ENCODE data around the gene COL20A1.

COL20A1 gene

DNA sequence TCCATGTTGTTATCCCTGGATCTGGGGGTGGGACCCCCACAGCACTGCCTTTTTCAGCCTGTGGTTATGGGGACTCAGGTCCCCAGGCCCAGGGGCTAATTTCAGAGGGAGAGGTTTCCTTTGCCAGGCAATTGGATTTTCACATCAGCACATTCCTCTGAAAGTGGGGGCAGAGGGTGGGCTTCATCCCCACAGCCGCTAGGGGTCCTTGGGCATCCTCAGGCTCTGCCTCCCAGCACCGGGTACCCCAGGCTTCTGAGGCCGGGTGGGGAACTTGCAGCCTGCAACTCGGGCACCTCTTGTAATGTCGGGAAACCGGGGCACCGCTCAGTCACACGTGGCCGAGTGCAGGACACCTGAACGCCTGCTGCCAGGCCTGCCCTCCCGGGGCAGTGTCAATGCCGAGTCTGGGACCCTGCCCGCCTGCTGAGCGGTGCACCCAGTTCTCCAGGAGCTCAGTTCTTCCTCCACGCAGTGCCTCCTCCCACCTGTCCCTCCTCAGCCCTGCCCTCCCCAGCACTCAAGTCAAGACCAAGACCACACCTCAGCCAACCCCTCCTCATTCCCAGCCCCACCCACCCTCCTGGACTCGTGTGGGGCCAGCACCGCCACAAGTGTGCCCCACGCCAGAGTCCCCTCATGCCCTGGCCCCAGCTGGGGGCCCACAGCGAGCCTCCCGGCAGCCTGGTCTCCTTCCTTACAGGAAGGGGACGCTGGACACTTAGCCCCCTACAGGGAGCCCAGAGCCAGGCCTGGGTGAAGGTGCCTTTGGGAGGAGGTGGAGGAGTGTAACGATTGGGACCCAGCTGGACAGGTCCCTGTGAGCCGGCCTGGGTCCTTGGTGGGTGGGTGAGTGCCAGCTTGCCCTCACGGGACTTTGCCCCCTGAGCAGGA lies 77.0 kb downstream of the COL20A1 start:
- H3K4me3 ChIP-seq = no peak overlapping the region
- no peaks in the 10 kb centered on the region for H3K4me1 ChIP-seq
- no peaks in the 10 kb centered on the region for H3K9me3 ChIP-seq
- in situ Hi-C loops (cut with MboI; ENCODE audit: low sequenced_read_pairs) = no loop called here
- DNase-seq (ENCODE audit: low spot score in 2 of 2) = no peak
- peaks cover 26% of the 10 kb centered on the region for H3K27me3 ChIP-seq (ENCODE audit: low read depth)
- no peaks in the 10 kb centered on the region for H3K36me3 ChIP-seq (replicated peaks)

DNA sequence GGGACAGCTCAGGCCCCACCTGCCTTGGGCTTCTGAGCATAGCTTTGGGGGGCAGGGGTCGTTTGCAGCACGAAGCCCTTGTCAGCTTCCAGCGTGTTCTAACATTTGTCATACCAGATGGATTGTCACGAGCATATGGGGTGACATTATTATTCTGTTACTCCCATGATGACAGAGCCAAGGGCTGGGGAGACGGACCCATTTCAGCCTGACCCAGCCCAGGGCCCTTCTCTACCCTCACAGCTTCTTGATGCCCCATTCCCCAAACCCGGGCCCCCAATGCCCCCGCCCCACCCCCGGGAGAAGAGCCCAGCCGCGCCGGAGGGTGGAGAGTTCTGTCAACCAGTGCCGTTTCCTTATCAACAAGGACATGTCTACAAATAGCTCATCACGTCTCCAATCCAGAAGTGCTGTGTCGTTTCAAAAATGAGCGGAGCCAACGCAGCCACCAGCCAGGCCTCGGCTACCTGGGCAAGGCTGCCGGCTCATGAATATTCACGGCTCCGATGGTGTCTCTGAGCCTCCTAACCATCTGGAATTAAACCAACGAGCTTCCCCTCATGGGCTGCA lies 77.7 kb downstream of the COL20A1 start:
- H3K4me3 ChIP-seq = no peak overlapping the region
- no peaks in the 10 kb centered on the region for H3K36me3 ChIP-seq (replicated peaks)
- in situ Hi-C loops (cut with MboI; ENCODE audit: low sequenced_read_pairs) = no loop called here
- H3K27me3 ChIP-seq (ENCODE audit: low read depth) = peaks cover 28% of the 10 kb centered on the region
- no peaks in the 10 kb centered on the region for H3K4me1 ChIP-seq
- no peak for DNase-seq (ENCODE audit: low spot score in 2 of 2)
- no peaks in the 10 kb centered on the region for H3K9me3 ChIP-seq

DNA sequence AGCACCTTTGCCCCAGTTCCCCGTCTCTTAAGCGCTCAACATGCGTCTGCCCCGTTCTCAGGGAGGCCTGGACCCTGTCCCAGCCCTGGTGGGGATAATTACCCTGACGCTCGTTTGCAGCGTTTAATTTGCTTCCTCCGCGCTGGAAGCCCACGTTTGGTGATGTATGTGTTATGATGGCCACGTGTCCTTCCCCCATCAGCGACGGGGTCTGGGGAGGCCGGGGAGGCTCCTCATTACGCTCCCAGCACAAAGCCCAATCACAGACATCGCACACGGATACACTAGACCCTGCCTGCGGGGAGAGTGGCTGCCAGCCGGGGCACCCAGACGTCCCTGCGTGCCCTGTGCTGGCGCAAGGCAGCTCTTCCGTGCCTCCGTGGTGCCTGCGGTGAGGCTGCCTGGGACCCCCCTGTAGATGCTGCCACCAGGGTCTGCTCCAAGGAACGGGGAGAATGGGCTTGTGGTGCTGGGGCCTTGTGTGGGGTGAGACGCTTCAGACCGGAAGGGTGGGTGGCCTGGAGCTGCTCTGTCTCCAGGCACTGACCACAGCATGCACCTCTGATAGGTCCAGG lies 78.4 kb downstream of the COL20A1 start:
- H3K4me3 ChIP-seq = no peak overlapping the region
- H3K36me3 ChIP-seq (replicated peaks) = no peaks in the 10 kb centered on the region
- no peak for DNase-seq (ENCODE audit: low spot score in 2 of 2)
- H3K4me1 ChIP-seq = no peaks in the 10 kb centered on the region
- in situ Hi-C loops (cut with MboI; ENCODE audit: low sequenced_read_pairs) = no loop called here
- H3K9me3 ChIP-seq = no peaks in the 10 kb centered on the region
- peaks cover 30% of the 10 kb centered on the region for H3K27me3 ChIP-seq (ENCODE audit: low read depth)

DNA sequence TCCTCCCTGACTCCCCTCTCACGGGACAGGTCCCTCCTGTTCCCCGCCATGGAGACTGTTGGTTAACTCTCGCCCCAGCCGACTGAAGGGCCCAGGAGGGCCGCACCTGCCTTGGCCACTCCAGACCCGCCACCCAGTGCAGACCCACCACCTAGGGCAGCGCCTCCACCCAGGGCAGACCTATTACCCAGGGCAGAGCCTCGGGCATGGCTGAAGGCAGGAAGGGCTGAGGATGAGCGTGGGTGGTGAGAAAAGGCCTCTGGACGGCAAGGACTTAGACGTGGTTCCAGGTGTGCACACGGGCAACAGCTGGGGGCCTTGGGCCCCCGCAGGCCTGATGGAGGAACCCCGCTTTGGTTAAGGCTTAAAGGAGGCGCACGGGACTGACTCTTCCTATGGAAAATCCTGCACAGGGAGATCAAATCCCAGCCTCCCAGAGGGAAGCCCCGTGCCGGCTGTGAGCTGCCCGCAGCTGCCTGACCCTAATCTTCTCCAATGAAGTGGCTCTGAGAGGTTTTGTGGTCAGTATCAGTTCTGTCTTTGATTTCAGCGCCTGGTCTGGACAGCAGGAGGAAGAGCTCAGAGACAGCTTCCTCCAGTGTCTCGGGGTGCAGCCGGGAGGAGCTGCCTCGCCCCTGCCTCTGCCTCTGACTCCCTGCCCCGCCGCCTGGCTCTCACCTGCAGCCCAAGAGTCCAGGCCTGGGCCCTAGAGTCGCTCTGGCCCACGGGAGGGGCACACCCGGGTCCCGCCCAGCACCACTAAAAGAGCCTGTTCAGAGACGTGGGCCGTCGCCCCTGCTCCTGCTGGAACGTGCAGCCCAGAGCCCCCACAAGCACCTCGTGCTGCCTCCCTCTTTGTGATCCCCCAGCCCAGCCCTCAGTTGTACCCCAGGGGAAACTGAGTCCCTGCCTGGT lies 80.2 kb downstream of the COL20A1 start:
- peaks cover 42% of the 10 kb centered on the region for H3K27me3 ChIP-seq (ENCODE audit: low read depth)
- no peaks in the 10 kb centered on the region for H3K36me3 ChIP-seq (replicated peaks)
- H3K9me3 ChIP-seq = no peaks in the 10 kb centered on the region
- no peak for DNase-seq (ENCODE audit: low spot score in 2 of 2)
- no peaks in the 10 kb centered on the region for H3K4me1 ChIP-seq
- in situ Hi-C loops (cut with MboI; ENCODE audit: low sequenced_read_pairs) = no loop called here
- no peak overlapping the region for H3K4me3 ChIP-seq

DNA sequence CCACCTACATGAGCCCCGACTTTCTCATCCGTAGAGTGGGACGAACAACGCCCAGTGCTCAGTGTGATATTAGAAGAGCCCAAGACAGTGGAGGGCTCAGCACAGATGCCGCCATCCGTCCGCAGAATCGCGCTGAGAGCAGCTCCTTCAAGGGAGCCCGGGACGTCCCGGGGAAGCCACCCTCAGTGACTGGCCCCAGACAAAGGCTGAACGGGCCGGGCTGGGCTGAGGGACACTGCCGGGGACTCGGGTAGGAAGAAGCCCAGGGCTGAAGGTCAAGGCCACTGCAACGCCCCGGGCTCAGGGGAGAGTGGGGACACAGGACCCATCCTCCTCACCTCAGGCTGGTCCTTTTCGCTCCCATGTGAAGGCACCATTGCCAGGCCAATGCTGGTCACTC lies 81.0 kb downstream of the COL20A1 start:
- H3K9me3 ChIP-seq = no peaks in the 10 kb centered on the region

DNA sequence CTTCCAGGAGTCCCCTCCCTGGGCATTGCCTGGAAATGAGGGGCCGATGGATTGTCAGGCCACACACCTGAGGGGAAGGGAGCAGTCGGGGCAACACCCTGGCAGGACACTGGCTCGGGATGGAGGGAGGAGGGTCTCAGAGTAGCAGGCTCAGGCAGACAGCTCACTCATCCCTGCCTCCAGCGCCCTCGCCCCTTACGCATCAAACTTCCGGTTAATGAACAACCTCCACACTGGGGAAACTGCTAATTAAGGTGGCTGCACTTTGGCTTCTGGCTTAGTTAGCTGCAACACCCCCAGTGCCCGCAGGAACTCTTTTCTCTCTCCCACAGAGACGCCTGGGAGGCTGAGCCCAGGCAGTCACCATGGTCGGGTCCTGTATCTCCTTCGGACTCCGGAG lies 81.5 kb downstream of the COL20A1 start:
- Histone ChIP-seq H3K4me1 (no peaks in the 10 kb centered on the region), H3K4me3 (no peak overlapping the region), H3K9me3 (no peaks in the 10 kb centered on the region), H3K27me3 (ENCODE audit: low read depth) (peaks cover 43% of the 10 kb centered on the region), H3K36me3 (replicated peaks) (no peaks in the 10 kb centered on the region)
- no peak for DNase-seq (ENCODE audit: low spot score in 2 of 2)
- in situ Hi-C loops (cut with MboI; ENCODE audit: low sequenced_read_pairs) = no loop called here

More for the DNA sequence above, 81.0 kb downstream of the COL20A1 start:
- DNase-seq (ENCODE audit: low spot score in 2 of 2) = no peak
- Histone ChIP-seq H3K4me1 (no peaks in the 10 kb centered on the region), H3K27me3 (ENCODE audit: low read depth) (peaks cover 43% of the 10 kb centered on the region), H3K4me3 (no peak overlapping the region), H3K36me3 (replicated peaks) (no peaks in the 10 kb centered on the region)
- in situ Hi-C loops (cut with MboI; ENCODE audit: low sequenced_read_pairs) = no loop called here

DNA sequence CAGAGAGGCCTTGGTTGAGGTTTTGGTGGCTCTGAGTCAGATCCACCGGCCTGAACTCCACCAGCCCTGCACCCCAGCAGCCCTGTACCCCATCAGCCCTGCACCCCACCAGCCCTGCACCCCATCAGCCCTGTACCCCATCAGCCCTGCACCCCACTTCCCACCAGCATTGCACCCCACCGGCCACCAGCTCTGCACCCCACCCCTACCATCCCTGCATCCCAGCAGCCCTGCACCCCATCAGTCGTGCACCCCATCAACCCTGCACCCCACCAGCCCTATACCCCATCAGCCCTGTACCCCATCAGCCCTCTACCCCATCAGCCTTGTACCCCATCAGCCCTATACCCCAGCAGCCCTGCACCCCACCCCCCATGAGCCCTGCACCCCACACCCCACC lies 82.5 kb downstream of the COL20A1 start:
- DNase-seq (ENCODE audit: low spot score in 2 of 2) = no peak
- Histone ChIP-seq H3K9me3 (no peaks in the 10 kb centered on the region), H3K27me3 (ENCODE audit: low read depth) (peaks cover 43% of the 10 kb centered on the region), H3K4me1 (no peaks in the 10 kb centered on the region), H3K36me3 (replicated peaks) (no peaks in the 10 kb centered on the region), H3K4me3 (no peak overlapping the region)
- in situ Hi-C loops (cut with MboI; ENCODE audit: low sequenced_read_pairs) = no loop called here

DNA sequence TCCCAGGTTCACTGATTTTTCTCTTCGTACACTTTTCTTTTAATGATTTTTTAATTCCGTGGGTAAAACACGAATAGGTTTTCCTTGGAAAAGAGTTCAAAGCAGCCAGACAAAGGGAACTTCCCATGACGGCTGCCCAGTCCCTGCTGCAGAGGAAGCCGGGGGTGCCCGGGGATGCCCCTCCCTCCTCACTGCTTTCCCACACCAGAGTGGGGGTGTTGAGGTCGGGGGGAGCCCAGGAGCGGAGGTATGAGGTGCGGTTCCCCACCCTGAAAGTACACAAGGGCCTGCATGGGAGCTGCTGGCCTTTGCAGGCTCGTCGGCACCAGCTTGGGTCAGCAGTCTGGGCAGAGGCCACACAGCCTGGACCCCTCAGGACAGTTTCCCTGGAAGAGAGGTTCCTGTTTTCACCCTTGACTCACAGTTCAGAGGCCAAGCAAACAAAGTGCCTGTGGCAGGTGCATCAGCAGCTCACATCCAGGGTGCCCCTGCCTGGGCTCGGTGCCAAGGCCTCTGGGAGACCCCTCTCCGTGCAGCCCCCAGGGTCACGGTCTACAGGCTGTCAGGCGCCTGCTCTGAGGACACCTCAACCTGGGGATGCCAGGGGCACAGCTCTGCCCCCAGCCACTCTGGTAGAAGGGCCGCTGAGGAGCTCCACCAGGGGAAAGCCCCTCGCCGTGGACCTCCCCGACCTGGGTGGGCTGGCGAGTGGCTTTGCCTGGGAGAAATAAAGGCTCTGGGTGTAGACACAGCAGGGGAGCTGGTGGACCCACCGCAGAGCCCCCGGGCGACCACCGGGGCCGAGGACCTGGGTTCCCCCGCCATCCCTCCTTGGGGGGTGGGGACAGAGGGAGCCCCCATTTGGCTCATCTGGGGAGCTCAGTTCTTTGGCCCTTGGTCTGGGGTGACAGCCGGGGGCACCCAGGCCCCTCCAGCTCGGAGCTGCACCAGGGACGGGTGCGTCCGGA lies 83.6 kb downstream of the COL20A1 start:
- no peaks in the 10 kb centered on the region for H3K4me1 ChIP-seq
- no peak overlapping the region for H3K4me3 ChIP-seq
- no peak for DNase-seq (ENCODE audit: low spot score in 2 of 2)
- in situ Hi-C loops (cut with MboI; ENCODE audit: low sequenced_read_pairs) = no loop called here
- peaks cover 41% of the 10 kb centered on the region for H3K27me3 ChIP-seq (ENCODE audit: low read depth)
- no peaks in the 10 kb centered on the region for H3K9me3 ChIP-seq
- H3K36me3 ChIP-seq (replicated peaks) = no peaks in the 10 kb centered on the region

DNA sequence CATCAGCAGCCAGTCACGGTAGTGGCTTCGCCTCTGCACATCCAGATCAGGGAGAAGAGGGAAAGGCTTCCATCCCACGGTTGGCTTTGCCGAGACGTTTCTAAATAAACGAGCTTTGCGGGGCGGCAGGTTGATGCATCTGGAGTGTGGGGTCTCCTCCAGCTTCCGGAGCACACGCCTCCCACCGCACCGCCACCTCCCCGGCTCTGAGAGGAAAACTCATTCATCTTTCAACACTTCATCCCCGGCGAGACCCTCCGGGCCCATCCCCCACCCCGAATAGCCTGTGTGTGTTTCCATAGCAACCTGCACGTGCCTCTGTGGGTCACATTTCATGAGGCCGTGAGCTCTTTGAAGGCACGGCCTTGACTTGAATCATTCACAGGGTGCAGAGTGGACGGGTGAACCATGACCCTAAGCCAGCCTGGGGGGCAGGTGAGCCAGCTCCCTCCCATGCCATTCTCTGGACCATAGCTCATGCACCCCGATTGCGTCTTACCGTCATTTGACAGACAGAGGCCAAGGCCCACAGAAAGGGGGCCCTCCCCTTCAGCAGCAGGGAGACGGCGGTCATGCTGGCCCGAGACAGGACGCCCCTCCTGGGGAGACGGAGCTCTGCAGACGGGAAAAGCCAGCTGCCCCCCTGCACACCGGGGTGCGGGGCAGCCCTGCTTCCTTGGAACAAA lies 84.4 kb downstream of the COL20A1 start:
- H3K27me3 ChIP-seq (ENCODE audit: low read depth) = peaks cover 41% of the 10 kb centered on the region
- DNase-seq (ENCODE audit: low spot score in 2 of 2) = peak in 1 of 2 experiments; percentile 28
- no peaks in the 10 kb centered on the region for H3K4me1 ChIP-seq
- in situ Hi-C loops (cut with MboI; ENCODE audit: low sequenced_read_pairs) = no loop called here
- no peaks in the 10 kb centered on the region for H3K9me3 ChIP-seq
- no peaks in the 10 kb centered on the region for H3K36me3 ChIP-seq (replicated peaks)
- H3K4me3 ChIP-seq = no peak overlapping the region

DNA sequence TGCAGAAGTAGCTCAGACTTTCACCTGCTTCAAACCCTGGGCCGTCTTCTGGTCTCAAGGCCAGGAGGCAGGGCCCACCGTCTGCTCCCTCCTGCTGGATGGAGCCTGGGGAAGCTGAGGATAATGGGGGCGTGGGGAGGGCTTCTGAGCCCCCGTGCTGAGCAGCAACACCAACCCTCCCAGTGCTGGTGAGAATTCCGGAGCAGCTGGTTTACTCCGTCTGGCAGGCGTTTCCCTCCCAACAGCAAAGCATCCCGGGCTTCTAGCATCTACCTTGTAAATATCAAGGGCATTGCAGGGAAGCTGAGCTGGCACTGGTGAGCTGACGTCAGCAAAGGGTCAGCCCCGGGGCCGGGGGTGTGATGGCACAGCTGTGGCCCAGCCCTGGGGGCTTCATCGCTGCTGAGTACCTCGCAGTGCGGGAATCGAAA lies 85.0 kb downstream of the COL20A1 start:
- Histone ChIP-seq H3K36me3 (replicated peaks) (no peaks in the 10 kb centered on the region), H3K4me1 (no peaks in the 10 kb centered on the region), H3K4me3 (no peak overlapping the region), H3K27me3 (ENCODE audit: low read depth) (peaks cover 39% of the 10 kb centered on the region), H3K9me3 (no peaks in the 10 kb centered on the region)
- in situ Hi-C loops (cut with MboI; ENCODE audit: low sequenced_read_pairs) = no loop called here
- no peak for DNase-seq (ENCODE audit: low spot score in 2 of 2)

DNA sequence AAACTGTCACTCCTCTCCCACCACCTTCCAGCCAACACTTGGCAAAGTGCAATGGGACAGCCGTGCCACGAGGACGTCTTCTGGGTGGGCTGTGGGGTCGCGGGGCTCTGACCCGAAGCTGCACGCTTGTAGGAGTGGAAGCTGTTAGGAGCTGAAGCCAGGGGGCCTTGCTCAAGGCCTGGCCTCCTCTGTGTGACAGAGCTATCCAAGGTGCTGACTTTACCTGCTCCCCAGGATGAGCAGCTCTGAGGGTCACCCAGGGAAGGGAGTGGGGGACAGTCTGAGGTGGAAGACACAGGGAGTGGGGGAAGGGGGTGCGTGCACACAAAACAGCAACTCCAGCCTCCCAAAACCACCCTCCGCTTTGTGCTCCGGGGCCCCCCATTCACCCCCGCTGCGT lies 85.6 kb downstream of the COL20A1 start:
- no peak for DNase-seq (ENCODE audit: low spot score in 2 of 2)
- in situ Hi-C loops (cut with MboI; ENCODE audit: low sequenced_read_pairs) = no loop called here
- H3K4me1 ChIP-seq = no peaks in the 10 kb centered on the region
- no peak overlapping the region for H3K4me3 ChIP-seq
- no peaks in the 10 kb centered on the region for H3K36me3 ChIP-seq (replicated peaks)
- H3K9me3 ChIP-seq = no peaks in the 10 kb centered on the region
- H3K27me3 ChIP-seq (ENCODE audit: low read depth) = peaks cover 38% of the 10 kb centered on the region

DNA sequence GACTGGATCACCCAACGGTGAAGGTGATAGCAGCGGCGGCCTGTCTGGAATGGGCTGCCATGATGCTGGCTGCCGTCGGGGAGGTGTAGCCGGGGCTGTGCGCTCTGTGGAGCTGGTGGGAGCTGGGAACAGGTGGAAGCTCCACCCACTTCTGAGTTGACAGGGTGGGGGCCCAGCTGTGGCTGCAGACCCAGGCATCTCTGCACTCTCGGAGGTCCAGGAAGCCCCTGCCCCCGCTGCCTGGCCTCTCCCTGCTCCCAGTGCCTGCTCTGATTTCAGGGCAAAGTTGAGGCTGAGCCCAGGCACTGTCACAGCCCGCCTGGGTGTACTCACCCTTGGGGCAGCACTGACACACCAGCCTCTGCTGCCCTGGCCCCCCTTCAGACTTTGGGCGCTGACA lies 86.3 kb downstream of the COL20A1 start:
- DNase-seq (ENCODE audit: low spot score in 2 of 2) = no peak
- Histone ChIP-seq H3K27me3 (ENCODE audit: low read depth) (peaks cover 33% of the 10 kb centered on the region), H3K9me3 (no peaks in the 10 kb centered on the region), H3K4me3 (no peak overlapping the region), H3K36me3 (replicated peaks) (no peaks in the 10 kb centered on the region), H3K4me1 (no peaks in the 10 kb centered on the region)
- in situ Hi-C loops (cut with MboI; ENCODE audit: low sequenced_read_pairs) = no loop called here
